Measurements from ENCODE around the gene INPP5D. TPM values are rescaled to one million over a fixed set of nuclear protein-coding genes. Genes with fewer than 3 reads are reported as not detected.

The INPP5D gene
- polyA plus RNA-seq, 3 donors, result 30.6 to 90.2 (median 54.8) TPM

- Histone ChIP-seq H2AFZ (ENCODE audit: insufficient read depth, low read depth, low read length, poor library complexity, severe bottlenecking) (no peak overlapping the region), H3K27me3 (ENCODE audit: control insufficient read depth in 2 of 2, insufficient read depth in 2 of 2, low read length in 2 of 2) (no peaks in the 10 kb centered on the region), H3K9me3 (replicated peaks in 1 of 2; ENCODE audit: control insufficient read depth in 1 of 2, insufficient read depth in 1 of 2, low read length in 2 of 2) (no peaks in the 10 kb centered on the region), H3K27ac (ENCODE audit: low read depth in 1 of 2, low read length in 2 of 2) (peak overlapping the region; percentile 74 to 97), H3K4me2 (replicated peaks; ENCODE audit: extremely low read depth, low read length, poor library complexity, severe bottlenecking) (no peak overlapping the region), H3K4me1 (ENCODE audit: control insufficient read depth in 1 of 2, insufficient read depth in 2 of 2, low read length in 2 of 2) (peaks cover 42 to 44% of the 10 kb centered on the region in 2 donors), H4K20me1 (ENCODE audit: insufficient read depth, low read length) (no peaks in the 10 kb centered on the region), H3K9ac (ENCODE audit: insufficient read depth, low read length, poor library complexity, severe bottlenecking) (no peak overlapping the region), H3K79me2 (ENCODE audit: insufficient read depth, low read length) (peaks cover 19% of the 10 kb centered on the region), H3K4me3 (replicated peaks in 1 of 3; ENCODE audit: low read depth in 2 of 3, low read length in 3 of 3) (no peak overlapping the region), H3K36me3 (replicated peaks in 1 of 2; ENCODE audit: control insufficient read depth in 1 of 2, insufficient read depth in 2 of 2, low read length in 2 of 2) (peaks cover 67 to 74% of the 10 kb centered on the region in 2 donors)
- TF ChIP-seq CTCF (IDR thresholded peaks at IDR 0.05), result no peak
- Mint-ChIP-seq H3K9me3 (no peaks in the 10 kb centered on the region), H3K4me3 (no peak overlapping the region), H3K36me3 (peaks cover 56 to 59% of the 10 kb centered on the region in 2 donors), H3K4me1 (peaks cover 4% of the 10 kb centered on the region), H3K27ac (peak overlapping the region in 2 of 7 donors; percentile 6 to 26), H3K27me3 (ENCODE audit: low read depth in 3 of 3) (peaks cover 0 to 6% (median 0%) of the 10 kb centered on the region in 3 donors)
- 85% methylated on average over 4 of the region's 18 CpGs for WGBS (ENCODE audit: insufficient coverage)
- DNase-seq, result no peak
- intact Hi-C loops (cut with micrococcal nuclease), result no loop called here
These were observed 103.5 kb downstream of the INPP5D start for GRCh38 chr2:233163486-233164103.

GRCh38 chr2:233164128-233164635 is 104.0 kb downstream of the INPP5D start:
- H2AFZ ChIP-seq (ENCODE audit: insufficient read depth, low read depth, low read length, poor library complexity, severe bottlenecking), result peak overlapping the region; percentile 22
- peak overlapping the region; percentile 74 to 97 for H3K27ac ChIP-seq (ENCODE audit: low read depth in 1 of 2, low read length in 2 of 2)
- H4K20me1 ChIP-seq (ENCODE audit: insufficient read depth, low read length), result no peaks in the 10 kb centered on the region
- Mint-ChIP-seq H3K36me3 (peaks cover 56 to 59% of the 10 kb centered on the region in 2 donors), H3K27me3 (ENCODE audit: low read depth in 3 of 3) (peaks cover 0 to 6% (median 0%) of the 10 kb centered on the region in 3 donors), H3K9me3 (no peaks in the 10 kb centered on the region), H3K27ac (peak overlapping the region in 1 of 7 donors; percentile 26), H3K4me1 (peaks cover 4% of the 10 kb centered on the region), H3K4me3 (no peak overlapping the region)
- no peaks in the 10 kb centered on the region for H3K27me3 ChIP-seq (ENCODE audit: control insufficient read depth in 2 of 2, insufficient read depth in 2 of 2, low read length in 2 of 2)
- H3K4me3 ChIP-seq (replicated peaks in 1 of 3; ENCODE audit: low read depth in 2 of 3, low read length in 3 of 3), result peak overlapping the region in 1 of 3 experiments; percentile 67
- no peak for TF ChIP-seq CTCF (IDR thresholded peaks at IDR 0.05)
- H3K36me3 ChIP-seq (replicated peaks in 1 of 2; ENCODE audit: control insufficient read depth in 1 of 2, insufficient read depth in 2 of 2, low read length in 2 of 2), result peaks cover 67 to 74% of the 10 kb centered on the region in 2 donors
- peaks cover 42 to 44% of the 10 kb centered on the region in 2 donors for H3K4me1 ChIP-seq (ENCODE audit: control insufficient read depth in 1 of 2, insufficient read depth in 2 of 2, low read length in 2 of 2)
- peaks cover 19% of the 10 kb centered on the region for H3K79me2 ChIP-seq (ENCODE audit: insufficient read depth, low read length)
- H3K4me2 ChIP-seq (replicated peaks; ENCODE audit: extremely low read depth, low read length, poor library complexity, severe bottlenecking), result peak overlapping the region; percentile 83
- no peaks in the 10 kb centered on the region for H3K9me3 ChIP-seq (replicated peaks in 1 of 2; ENCODE audit: control insufficient read depth in 1 of 2, insufficient read depth in 1 of 2, low read length in 2 of 2)
- DNase-seq, result no peak
- intact Hi-C loops (cut with micrococcal nuclease), result no loop called here
- peak overlapping the region; percentile 31 for H3K9ac ChIP-seq (ENCODE audit: insufficient read depth, low read length, poor library complexity, severe bottlenecking)
- WGBS (ENCODE audit: insufficient coverage), result 50% methylated on average over 7 of the region's 17 CpGs

All from CD14-positive monocyte (primary cell).